ENCODE data around the gene AMOTL2.

The AMOTL2 gene

GRCh38 chr3:134366221-134366927, 7.9 kb downstream of the AMOTL2 start:
- DNase-seq (ENCODE audit: low read depth): no peak

DNA sequence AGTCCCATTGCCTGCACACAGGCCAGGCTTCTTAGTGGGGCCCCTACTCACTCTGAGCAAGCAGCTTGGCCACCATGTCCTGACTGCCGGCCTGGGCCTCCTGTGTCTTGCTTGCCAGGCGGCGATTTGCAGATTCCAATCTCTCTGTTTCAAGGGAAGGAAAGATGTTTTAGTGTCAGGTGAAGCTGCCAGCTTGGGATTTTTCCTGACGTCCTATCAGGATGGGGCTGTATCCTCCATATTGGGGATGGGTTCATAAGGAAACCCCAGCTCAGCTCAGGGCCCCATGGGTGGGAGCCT, 8.5 kb downstream of the AMOTL2 start:
- DNase-seq (ENCODE audit: low read depth): no peak

DNA sequence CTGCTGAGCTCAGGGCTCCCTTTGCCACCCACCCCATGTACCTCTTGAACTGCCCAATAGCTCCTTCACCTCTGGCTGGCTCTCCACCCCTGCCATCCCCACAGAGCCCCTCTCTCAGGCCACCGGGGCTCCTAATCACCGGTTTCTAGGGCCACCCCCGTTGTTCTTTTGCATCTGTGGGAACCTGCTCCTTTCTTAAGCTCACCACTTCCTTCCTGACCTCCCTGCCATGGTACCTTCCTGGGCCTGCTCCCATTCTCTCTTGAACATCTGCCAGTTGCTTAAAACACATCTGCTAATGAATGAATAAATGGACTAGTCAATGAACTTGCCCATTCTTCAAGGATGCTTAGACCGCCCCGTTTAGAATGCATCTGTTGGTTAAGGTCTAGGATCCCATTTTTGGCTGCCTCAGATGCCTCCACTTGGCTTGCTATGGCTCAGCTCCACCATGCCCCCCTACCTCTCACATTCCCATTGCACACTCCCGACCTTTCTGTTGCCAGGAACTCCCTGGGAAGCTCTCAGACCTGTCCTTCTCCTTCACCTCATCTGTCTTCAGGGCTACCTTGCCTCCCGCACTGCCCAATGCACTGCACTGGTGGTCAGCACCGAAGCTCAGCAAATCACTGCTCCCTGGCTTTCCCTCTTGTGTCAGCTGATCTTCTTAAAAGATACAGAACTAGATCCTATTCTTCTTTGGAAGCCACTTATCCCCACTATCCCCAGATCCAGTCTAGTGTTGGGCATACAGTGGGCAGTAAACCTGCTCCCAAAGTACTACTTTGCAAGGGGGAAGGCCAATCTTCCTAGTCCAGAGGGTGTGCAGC, 9.1 kb downstream of the AMOTL2 start:
- peak; percentile 58 for DNase-seq (ENCODE audit: low read depth)

- DNase-seq (ENCODE audit: low read depth): peak; percentile 98
Measured at GRCh38 chr3:134364061-134364935, 9.9 kb downstream of the AMOTL2 start.

DNA sequence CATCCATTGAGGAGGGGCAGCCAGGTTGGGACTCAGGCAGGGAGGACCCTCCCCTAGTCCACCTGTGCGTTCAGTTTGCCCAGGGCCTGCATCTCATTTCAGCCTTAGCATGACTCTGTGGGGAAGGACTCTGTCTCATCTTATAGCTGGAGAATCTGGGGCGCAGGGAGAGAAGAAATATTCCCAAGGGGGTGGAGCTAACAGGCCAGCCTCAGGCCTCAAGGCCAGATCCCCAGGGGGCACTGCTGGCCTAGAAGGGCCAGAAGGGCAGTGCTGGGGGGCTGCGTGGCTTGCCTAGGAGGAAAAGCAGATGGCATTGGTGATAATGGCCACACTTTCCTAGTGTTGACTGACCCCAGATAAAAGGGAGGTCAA, 10.9 kb downstream of the AMOTL2 start:
- peak; percentile 53 for DNase-seq (ENCODE audit: low read depth)

DNA sequence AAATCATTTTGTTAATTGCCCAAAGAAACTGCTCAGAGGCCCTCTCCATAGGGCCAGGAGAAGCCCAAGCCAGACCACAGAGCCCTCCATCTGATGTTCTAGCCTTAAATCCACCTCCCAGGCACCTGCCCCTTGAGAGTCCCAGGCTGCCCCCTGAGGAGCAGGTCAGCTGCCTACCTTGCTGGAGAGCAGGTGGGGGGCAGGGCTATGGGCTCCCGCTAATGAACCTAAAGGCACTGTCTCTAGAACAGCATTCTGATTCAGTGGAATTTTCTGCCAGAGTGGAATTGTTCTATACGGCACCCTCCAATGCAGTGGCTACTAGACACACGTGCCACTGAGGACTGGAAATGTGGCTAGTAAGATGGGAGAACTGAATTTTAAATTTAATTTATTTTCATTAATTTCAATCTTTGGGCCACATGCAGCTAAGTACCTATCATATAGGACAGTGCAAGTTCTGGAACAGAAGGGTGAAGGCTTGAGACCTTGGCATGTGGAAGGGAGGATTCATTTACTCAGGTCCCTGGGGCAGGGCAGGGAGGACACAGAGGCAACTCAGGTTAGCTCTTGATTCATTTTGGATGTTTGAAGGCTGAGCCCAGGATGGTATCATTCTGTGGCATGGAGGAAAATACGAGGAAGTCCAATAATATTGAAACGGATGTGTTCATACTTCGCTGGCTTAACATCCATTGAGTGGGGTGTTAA, 11.4 kb downstream of the AMOTL2 start:
- no peak for DNase-seq (ENCODE audit: low read depth)

DNA sequence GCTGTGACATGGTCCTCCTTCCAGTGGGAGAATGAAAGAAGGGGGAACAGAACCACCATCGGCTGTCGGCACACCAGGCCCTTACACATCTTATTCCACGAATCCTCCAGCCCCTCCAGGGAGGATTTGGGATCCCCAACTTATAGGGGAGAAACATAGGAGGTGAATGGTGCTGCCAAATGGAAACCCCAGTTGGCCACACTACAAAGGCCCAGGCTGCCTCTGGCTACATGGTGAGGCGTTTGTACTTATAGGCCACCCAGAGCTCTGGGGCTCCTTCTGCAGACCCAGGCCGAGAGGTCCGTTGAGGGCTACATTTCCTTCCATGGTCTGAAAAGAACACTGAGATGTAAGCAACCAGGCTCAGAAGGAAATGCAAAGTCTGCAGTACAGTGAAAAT, 12.0 kb downstream of the AMOTL2 start:
- DNase-seq (ENCODE audit: low read depth): no peak

- no peak for DNase-seq (ENCODE audit: low read depth)
Measured at GRCh38 chr3:134361162-134361835, 12.9 kb downstream of the AMOTL2 start.

DNA sequence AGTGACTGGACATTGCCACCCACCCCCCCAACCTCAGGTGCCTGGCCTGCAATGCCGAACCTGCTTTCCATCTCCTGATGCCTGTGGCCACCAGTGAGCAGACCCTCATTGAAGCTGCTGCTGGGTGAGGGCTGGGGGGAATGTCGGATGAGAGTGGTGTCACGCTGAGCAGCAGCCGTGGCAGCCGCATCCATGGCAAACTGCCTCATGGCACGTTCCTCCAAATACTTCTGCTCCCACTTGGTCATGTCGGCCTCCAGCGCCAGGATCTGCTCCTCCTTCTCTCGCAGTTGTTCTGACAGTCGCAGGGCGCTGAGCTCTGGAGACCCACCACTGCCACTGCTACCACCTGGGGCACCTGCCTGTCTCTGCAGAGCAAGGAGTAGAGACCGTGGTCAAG, 14.2 kb downstream of the AMOTL2 start:
- no peak for DNase-seq (ENCODE audit: low read depth)

DNA sequence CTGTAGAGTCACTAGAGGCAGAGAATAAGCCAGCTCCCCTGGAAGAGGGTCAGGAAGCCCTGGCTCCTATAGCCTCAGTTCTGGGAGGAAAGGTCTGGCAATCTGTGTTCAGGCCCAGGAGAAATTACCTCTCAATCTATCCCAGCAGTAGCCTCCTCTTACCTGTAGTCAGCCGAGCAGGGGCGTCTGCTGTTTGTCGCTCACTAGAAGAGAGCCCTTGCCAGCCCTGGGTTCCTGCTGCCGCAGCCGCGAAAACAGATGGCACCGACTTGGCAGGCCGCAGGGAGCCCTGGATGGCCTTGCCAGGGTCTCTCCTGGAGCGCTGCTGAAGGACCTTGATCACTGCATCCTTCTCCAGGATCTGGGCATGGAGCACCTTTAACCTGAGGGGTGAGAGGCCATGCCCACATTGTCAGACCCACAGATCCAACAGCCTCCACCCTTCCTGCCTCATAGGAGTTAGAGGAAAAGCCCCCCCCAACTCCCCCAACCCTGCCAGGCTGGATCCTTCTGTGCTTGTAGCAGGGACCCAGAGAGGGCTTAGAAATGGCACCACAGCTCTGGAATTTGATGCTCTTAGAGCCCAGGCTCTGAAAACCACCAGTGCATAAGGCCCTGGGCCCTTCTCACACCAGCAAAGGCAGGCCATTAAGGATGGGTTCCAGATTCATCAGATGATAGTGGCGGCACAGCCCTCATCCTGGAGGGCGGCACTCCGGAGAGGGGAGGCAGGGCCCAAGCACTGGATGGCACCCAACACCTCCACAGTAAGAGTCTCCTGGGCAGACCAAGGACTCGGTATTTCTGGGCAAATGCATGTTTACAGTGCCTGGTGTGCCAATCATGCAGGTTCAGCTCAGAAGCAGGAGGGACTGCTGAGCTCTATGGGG, 14.9 kb downstream of the AMOTL2 start:
- DNase-seq (ENCODE audit: low read depth): no peak

GRCh38 chr3:134357914-134358811, 16.1 kb downstream of the AMOTL2 start:
- DNase-seq (ENCODE audit: low read depth): peak; percentile 98

- no peak for DNase-seq (ENCODE audit: low read depth)
Measured at GRCh38 chr3:134357261-134357913, 16.9 kb downstream of the AMOTL2 start.

- DNase-seq (ENCODE audit: low read depth): no peak
Measured at GRCh38 chr3:134356411-134357040, 17.7 kb downstream of the AMOTL2 start.

DNA sequence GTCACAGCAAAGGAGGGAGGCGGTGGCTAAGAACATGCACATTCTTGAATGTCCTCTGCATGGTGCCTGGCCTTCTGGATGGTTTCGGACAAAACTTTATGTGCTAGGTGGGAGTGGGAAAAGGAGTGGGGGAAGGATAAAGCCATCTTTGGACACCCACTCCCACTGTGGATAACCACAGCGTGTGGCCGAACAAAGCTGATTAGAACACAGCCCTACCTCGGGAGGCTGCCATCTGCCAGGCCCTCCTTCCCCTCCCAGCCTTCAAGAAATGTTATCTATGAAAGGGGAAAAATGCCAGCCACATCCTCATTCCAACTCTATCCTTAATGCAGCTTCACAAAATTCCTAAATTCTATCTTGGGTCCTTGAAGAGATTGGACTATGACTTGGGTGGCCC, 18.8 kb downstream of the AMOTL2 start:
- no peak for DNase-seq (ENCODE audit: low read depth)

GRCh38 chr3:134354612-134355251, 19.5 kb downstream of the AMOTL2 start:
- DNase-seq (ENCODE audit: low read depth): peak; percentile 46

DNA sequence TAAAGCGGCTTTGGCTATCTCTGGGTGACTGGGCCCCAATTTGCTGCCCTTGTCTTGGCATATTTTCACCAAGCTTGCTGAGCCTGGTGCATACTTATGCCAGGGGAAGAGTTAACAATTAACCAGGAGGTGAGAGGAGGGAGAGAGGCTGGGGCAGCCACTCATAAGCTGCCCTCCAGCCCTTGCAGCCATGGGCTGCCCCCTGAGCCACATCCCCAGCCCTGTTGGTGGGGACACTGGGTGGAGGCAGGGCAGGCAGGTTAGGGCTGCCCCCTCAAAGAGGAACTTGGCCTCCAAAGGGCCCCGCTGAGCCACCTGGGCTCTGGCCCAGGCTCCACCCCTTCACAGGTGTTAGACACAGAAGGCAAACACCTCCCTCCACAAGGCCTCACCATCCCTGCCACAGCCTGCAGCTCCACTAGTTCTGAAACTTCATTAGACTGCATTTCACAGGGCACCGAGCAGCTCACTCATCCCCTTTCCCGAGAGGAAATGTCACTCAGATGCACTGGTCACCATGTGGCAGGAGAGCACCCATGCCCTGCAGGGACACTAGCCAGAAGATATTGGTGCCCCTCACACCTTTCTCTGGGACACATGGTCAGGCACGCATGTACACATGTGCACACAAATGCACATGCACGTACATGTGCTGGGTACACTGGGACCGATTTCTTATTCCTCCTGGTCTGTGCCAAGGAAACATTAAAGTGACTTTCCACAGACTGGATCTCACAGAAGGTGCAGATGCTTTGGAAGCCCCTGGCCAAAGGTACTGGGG, 20.2 kb downstream of the AMOTL2 start:
- DNase-seq (ENCODE audit: low read depth): peak; percentile 48

DNA sequence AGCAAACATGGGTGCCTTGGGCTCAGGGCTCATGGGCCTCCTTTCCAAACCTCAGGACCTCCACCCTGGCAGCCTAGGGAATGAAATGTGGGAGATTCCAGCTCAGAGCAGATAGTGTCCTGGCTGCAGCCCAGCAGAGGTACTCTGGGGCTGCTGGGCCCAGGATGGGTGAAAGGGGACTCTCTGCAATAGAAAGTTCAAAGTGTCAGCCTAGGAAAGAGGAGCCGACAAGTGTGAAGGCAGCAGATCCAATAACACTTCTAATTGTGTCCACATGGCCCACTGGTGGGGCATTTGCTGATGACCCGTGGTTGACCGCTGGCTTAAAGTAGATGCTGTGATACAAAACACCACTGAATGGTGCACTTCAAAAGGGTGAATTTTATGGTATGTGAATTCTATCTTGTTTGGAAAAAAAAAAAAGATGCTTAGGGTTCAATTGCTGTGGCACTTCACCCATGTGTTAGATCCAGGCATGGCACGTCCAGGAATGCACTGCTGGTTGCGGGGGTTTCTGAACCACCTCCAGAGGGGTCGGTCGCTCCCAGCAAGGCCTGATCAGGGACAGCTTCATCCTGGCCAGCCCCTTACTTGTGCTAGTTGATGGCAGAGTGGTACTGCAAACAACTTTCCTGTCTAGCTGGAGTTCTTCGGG, 20.9 kb downstream of the AMOTL2 start:
- DNase-seq (ENCODE audit: low read depth): no peak

All from ELR (cell line).